Naive thymus-derived CD4-positive, alpha-beta T cell (primary cell): Measurements from ENCODE around the gene HEPH. TPM values are rescaled to one million over a fixed set of nuclear protein-coding genes. Genes with fewer than 3 reads are reported as not detected.
"Not testable (repeated sequence)": the region's sequence is repeated elsewhere in the genome, so short reads cannot be mapped to it uniquely, and the experiment has no call there.

ENCODE experiments used
- ATAC-seq: fragments of 150-1000 bp; cut with Tn5 transposase; 2 replicates; pipeline ENCODE4 v1.10.0; 2021; ENCODE audit warnings: mild to moderate bottlenecking, moderate library complexity
- CTCF ChIA-PET: fragments of 350-600 bp; sonication (Branson Sonifier 250); formaldehyde crosslinking; loops from one replicate; lab custom pipeline; 2021; ENCODE audit warnings: antibody characterized with exemption; lab: Charles Lee
- POLR2A ChIA-PET: fragments of 350-600 bp; sonication (Branson Sonifier 250); formaldehyde crosslinking; loops from one replicate; lab custom pipeline; 2021; ENCODE audit warnings: antibody characterized with exemption, inconsistent platforms; lab: Charles Lee
- DNase-seq, 9 donors: peaks; one replicate each; pipeline versions ENCODE4 v3.0.0 to v3.0.0-alpha.2; 2020 to 2022; ENCODE audit warnings: mixed read lengths in 1 of 9
- H3K27ac ChIP-seq: one replicate; pipeline ENCODE4 v1.7.0; 2013; ENCODE audit warnings: mild to moderate bottlenecking, low read depth, low read length, moderate library complexity
- H3K27me3 ChIP-seq, 2 donors: one replicate each; pipeline ENCODE4 v1.7.0; 2013; ENCODE audit warnings: low read length in 2 of 2, mild to moderate bottlenecking in 2 of 2, moderate library complexity in 2 of 2; ENCODE audit not compliant: control insufficient read depth in 2 of 2, insufficient read depth in 2 of 2
- H3K36me3 ChIP-seq, 3 experiments: 1 replicate in 2 of 3; 2 replicates in 1 of 3; pipeline ENCODE4 v1.7.0; 2013; ENCODE audit warnings: low read length in 3 of 3, mild to moderate bottlenecking in 3 of 3, moderate library complexity in 1 of 3; ENCODE audit not compliant: insufficient read depth in 3 of 3, control insufficient read depth in 2 of 3
- H3K4me1 ChIP-seq, 2 donors: one replicate each; pipeline ENCODE4 v1.7.0; 2013; ENCODE audit warnings: low read length in 2 of 2, mild to moderate bottlenecking in 2 of 2, moderate library complexity in 1 of 2; ENCODE audit not compliant: control insufficient read depth in 2 of 2, insufficient read depth in 2 of 2
- H3K4me3 ChIP-seq: 2 replicates; pipeline ENCODE4 v1.7.0; 2013; ENCODE audit warnings: mild to moderate bottlenecking, low read length
- H3K9me3 ChIP-seq, 3 experiments: 1 replicate in 2 of 3; 2 replicates in 1 of 3; pipeline ENCODE4 v1.7.0; 2013; ENCODE audit warnings: low read length in 3 of 3; ENCODE audit not compliant: control insufficient read depth in 2 of 3
- H3K27ac Mint-ChIP-seq, 9 donors: one replicate each; pipeline ENCODE4 v1.8.0; 2020 to 2022; ENCODE audit warnings: mixed read lengths in 9 of 9, mild to moderate bottlenecking in 8 of 9, moderate library complexity in 5 of 9, inconsistent platforms in 2 of 9
- H3K27me3 Mint-ChIP-seq, 5 donors: one replicate each; pipeline ENCODE4 v1.8.0; 2021 to 2022; ENCODE audit warnings: mixed read lengths in 5 of 5, mild to moderate bottlenecking in 1 of 5
- H3K36me3 Mint-ChIP-seq, 5 donors: one replicate each; pipeline ENCODE4 v1.8.0; 2020 to 2022; ENCODE audit warnings: mixed read lengths in 5 of 5, mild to moderate bottlenecking in 3 of 5, inconsistent platforms in 1 of 5
- H3K4me1 Mint-ChIP-seq, 7 donors: one replicate each; pipeline ENCODE4 v1.8.0; 2020 to 2022; ENCODE audit warnings: mixed read lengths in 7 of 7, mild to moderate bottlenecking in 3 of 7, inconsistent platforms in 1 of 7
- H3K4me3 Mint-ChIP-seq, 10 donors: one replicate each; pipeline ENCODE4 v1.8.0; 2020 to 2022; ENCODE audit warnings: mild to moderate bottlenecking in 10 of 10, mixed read lengths in 10 of 10, moderate library complexity in 6 of 10, inconsistent platforms in 2 of 10
- H3K9me3 Mint-ChIP-seq, 11 donors: one replicate each; pipeline ENCODE4 v1.8.0; 2020 to 2022; ENCODE audit warnings: mixed read lengths in 11 of 11, mild to moderate bottlenecking in 4 of 11, inconsistent platforms in 1 of 11, moderate library complexity in 1 of 11
- intact Hi-C, 2 donors: fragments of 100-400 bp; cut with micrococcal nuclease; formaldehyde crosslinking; loops; one replicate each; pipeline ENCODE4 v1.15.1; 2023
- polyA plus RNA-seq, 2 donors: library from polyadenylated mRNA; unstranded; fragments of 300-500 nt; fragmentation: Illumina TruSeq; gene quantifications; one replicate each; pipeline ENCODE4 v1.2.3, GENCODE V29; 2021
- total RNA-seq, 6 experiments: library from RNA in 5 of 6; stranded (reverse) in 5 of 6; gene quantifications; 1 replicate in 5 of 6; 2 replicates in 1 of 6; pipeline ENCODE4 v1.2.3 and lab custom pipeline; 2021 to 2026

The HEPH gene, protein sequence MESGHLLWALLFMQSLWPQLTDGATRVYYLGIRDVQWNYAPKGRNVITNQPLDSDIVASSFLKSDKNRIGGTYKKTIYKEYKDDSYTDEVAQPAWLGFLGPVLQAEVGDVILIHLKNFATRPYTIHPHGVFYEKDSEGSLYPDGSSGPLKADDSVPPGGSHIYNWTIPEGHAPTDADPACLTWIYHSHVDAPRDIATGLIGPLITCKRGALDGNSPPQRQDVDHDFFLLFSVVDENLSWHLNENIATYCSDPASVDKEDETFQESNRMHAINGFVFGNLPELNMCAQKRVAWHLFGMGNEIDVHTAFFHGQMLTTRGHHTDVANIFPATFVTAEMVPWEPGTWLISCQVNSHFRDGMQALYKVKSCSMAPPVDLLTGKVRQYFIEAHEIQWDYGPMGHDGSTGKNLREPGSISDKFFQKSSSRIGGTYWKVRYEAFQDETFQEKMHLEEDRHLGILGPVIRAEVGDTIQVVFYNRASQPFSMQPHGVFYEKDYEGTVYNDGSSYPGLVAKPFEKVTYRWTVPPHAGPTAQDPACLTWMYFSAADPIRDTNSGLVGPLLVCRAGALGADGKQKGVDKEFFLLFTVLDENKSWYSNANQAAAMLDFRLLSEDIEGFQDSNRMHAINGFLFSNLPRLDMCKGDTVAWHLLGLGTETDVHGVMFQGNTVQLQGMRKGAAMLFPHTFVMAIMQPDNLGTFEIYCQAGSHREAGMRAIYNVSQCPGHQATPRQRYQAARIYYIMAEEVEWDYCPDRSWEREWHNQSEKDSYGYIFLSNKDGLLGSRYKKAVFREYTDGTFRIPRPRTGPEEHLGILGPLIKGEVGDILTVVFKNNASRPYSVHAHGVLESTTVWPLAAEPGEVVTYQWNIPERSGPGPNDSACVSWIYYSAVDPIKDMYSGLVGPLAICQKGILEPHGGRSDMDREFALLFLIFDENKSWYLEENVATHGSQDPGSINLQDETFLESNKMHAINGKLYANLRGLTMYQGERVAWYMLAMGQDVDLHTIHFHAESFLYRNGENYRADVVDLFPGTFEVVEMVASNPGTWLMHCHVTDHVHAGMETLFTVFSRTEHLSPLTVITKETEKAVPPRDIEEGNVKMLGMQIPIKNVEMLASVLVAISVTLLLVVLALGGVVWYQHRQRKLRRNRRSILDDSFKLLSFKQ
- total RNA-seq (under 1 TPM in 2 of 5 experiments, not detected in 3; 0.19 to 0.34 TPM), polyA plus RNA-seq (under 1 TPM in 1 of 2 donors, not detected in 1; 0.17 TPM), total RNA-seq (lab: John Stamatoyannopoulos, UW) (not detected)

DNA sequence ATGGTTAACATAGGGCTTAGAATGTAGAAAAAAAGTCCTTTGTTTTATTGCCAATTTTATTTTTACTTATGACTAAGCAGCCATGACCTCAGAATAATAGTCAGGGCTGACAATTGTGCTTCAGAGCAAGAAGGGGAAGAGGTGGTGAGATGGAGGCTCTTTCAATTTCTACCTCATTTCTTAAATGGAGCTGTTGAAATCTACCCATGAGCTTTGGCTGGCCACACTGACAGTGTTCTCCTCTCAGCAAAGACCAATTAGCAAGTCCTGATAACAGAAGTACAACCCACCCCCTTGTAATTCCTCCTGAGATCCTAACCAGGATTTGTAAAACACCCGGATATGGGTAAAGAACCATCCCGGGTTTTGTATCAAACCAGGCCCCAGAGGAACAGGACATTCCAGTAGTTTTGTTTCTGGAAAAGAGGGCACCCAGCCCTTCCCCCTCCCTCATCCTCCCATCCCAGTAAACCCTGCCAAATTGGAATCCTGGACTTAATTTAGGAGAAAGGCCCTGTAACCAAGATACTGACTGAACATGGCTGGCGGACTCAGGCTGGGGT is at the start of gene HEPH:
Gene HEPH, plus strand, starts transcription at position 399 of the 563 bp plus-strand sequence. CDS start 6,324 bp downstream, outside the sequence.
- CTCF ChIA-PET = no interaction called here

DNA sequence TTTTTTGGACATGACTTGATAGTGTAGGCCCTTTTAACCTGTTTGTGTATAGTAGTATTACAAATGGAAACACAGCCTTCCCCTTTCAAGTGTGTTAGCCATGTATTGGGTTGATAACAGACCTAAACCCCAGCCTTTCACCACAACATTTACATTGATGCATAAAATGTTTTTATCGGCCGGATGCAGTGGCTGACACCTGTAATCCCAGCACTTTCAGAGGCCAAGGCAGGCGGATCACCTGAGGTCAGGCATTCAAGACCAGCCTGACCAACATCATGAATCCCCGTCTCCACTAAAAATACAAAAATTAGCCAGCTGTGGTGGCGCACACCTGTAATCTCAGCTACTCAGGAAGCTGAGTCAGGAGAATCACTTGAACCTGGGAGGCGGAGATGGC is 45.3 kb upstream of the HEPH start:
- CTCF ChIA-PET, H3K36me3 Mint-ChIP-seq, H3K27me3 Mint-ChIP-seq, POLR2A ChIA-PET, H3K36me3 ChIP-seq, H3K27ac Mint-ChIP-seq, DNase-seq, H3K4me3 ChIP-seq, ATAC-seq, H3K4me1 Mint-ChIP-seq, H3K4me1 ChIP-seq, H3K27ac ChIP-seq, intact Hi-C loops, H3K27me3 ChIP-seq, H3K4me3 Mint-ChIP-seq, H3K9me3 ChIP-seq: not testable (repeated sequence)
- H3K9me3 Mint-ChIP-seq = peaks cover 0 to 20% (median 3%) of the 10 kb centered on the region in 11 donors

More for the DNA sequence above, at the start of gene HEPH:
- ATAC-seq (no peak), DNase-seq (no peak)
- Histone ChIP-seq H3K27me3 (no peaks in the 10 kb centered on the region), H3K4me1 (no peaks in the 10 kb centered on the region), H3K27ac (no peak within 1 kb of the TSS), H3K4me3 (no peak within 1 kb of the TSS), H3K9me3 (no peaks in the 10 kb centered on the region), H3K36me3 (no peaks in the 10 kb centered on the region)
- POLR2A ChIA-PET = no interaction called here
- intact Hi-C loops = no loop called here
- Mint-ChIP-seq H3K27ac (no peak within 1 kb of the TSS), H3K36me3 (no peaks in the 10 kb centered on the region), H3K27me3 (no peaks in the 10 kb centered on the region), H3K4me3 (no peak within 1 kb of the TSS), H3K9me3 (peaks cover 0 to 1% (median 0%) of the 10 kb centered on the region in 11 donors), H3K4me1 (peaks cover 0 to 2% (median 0%) of the 10 kb centered on the region in 7 donors)

DNA sequence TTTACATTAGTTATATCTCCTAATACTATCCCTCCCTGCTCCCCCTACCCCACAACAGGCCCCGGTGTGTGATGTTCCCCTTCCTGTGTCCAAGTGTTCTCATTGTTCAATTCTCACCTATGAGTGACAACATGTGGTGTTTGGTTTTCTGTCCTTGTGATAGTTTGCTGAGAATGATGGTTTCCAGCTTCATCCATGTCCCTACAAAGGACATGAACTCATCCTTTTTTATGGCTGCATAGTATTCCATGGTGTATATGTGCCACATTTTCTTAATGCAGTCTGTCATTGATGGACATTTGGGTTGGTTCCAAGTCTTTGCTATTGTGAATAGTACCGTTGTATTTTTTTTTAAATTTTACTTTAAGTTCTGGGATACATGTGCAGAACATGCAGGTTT is 42.7 kb upstream of the HEPH start:
- H3K36me3 ChIP-seq, intact Hi-C loops, H3K9me3 ChIP-seq, H3K27me3 Mint-ChIP-seq, POLR2A ChIA-PET, H3K4me3 ChIP-seq, H3K36me3 Mint-ChIP-seq, H3K27me3 ChIP-seq, ATAC-seq, H3K27ac Mint-ChIP-seq, H3K4me1 ChIP-seq, CTCF ChIA-PET, H3K27ac ChIP-seq, H3K4me1 Mint-ChIP-seq, H3K4me3 Mint-ChIP-seq, DNase-seq: not testable (repeated sequence)
- H3K9me3 Mint-ChIP-seq = peaks cover 0 to 30% (median 12%) of the 10 kb centered on the region in 11 donors

DNA sequence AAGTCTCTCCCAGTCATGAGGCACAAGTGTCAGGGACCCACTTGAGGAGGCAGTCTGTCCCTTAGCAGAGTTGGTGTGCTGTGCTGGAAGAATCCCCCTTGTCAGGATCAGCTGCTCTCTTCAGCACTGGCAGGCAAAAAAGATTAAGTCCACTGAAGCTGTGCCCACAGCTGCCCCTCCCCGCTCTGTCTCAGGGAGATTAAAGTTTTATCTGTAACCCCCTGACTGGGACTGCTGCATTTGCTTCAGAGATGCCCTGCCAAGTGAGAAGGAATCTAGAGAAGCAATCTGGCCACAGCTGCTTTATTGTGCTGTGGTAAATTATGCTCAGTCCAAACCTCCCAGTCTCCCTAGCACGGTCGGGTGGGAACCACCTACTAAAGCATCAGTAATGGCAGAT is 37.4 kb upstream of the HEPH start:
- intact Hi-C loops = no loop called here
- no peak for DNase-seq
- ATAC-seq = no peak

DNA sequence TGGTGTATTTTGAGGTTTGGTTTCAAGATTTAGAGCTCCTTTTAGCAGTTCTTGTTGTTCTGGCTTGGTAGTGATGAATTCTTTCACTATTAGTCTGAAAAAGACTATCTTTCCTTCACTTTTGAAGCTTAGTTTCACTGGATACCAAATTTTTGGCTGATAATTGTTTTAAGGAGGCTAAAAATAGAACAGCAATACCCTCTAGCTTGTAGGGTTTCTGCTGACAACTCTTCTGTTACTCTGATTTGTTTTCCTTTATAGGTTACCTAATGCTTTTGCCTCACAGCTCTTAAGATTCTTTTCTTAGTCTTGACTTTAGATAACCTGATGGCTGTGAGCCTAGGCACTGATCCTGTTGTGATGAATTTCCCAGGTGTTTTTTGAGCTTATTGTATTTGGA is 33.6 kb upstream of the HEPH start:
- Mint-ChIP-seq H3K9me3 (peaks cover 0 to 5% (median 0%) of the 10 kb centered on the region in 11 donors), H3K27me3 (peaks cover 0 to 3% (median 0%) of the 10 kb centered on the region in 5 donors), H3K4me3 (no peak overlapping the region), H3K27ac (no peak overlapping the region), H3K36me3 (no peaks in the 10 kb centered on the region), H3K4me1 (no peaks in the 10 kb centered on the region)
- H3K4me1 ChIP-seq = no peaks in the 10 kb centered on the region
- no peaks in the 10 kb centered on the region for H3K27me3 ChIP-seq
- ATAC-seq = no peak
- CTCF ChIA-PET = no interaction called here
- H3K9me3 ChIP-seq = no peaks in the 10 kb centered on the region
- H3K36me3 ChIP-seq = no peaks in the 10 kb centered on the region
- H3K4me3 ChIP-seq = no peak overlapping the region
- DNase-seq = no peak
- H3K27ac ChIP-seq = no peak overlapping the region
- POLR2A ChIA-PET = no interaction called here
- intact Hi-C loops = no loop called here

More for the DNA sequence above, 37.4 kb upstream of the HEPH start:
- Histone ChIP-seq H3K27me3 (no peaks in the 10 kb centered on the region), H3K36me3 (no peaks in the 10 kb centered on the region), H3K9me3 (no peaks in the 10 kb centered on the region), H3K27ac (no peak overlapping the region), H3K4me1 (no peaks in the 10 kb centered on the region), H3K4me3 (no peak overlapping the region)
- Mint-ChIP-seq H3K27ac (no peak overlapping the region), H3K9me3 (peaks cover 0 to 26% (median 12%) of the 10 kb centered on the region in 11 donors), H3K4me3 (no peak overlapping the region), H3K27me3 (no peaks in the 10 kb centered on the region), H3K4me1 (no peaks in the 10 kb centered on the region), H3K36me3 (peaks cover 0 to 6% (median 0%) of the 10 kb centered on the region in 5 donors)
- ChIA-PET POLR2A (no interaction called here), CTCF (no interaction called here)

DNA sequence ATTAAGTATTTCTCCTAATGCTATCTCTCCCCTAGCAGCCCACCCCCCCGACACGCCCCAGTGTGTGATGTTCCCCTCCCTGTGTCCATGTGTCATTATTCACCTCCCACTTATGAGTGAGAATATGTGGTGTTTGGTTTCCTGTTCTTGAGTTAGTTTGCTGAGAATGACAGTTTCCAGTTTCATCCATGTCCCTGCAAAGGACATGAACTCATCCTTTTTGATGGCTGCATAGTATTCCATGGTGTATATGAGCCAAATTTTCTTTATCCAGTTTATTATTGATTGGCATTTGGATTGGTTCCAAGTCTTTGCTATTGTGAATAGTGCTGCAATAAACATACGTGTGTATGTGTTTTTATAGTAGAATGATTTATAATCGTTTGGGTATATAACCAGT is 28.8 kb upstream of the HEPH start:
- H3K27ac Mint-ChIP-seq, POLR2A ChIA-PET, H3K27ac ChIP-seq, H3K4me3 Mint-ChIP-seq, H3K4me1 ChIP-seq, H3K9me3 ChIP-seq, H3K4me3 ChIP-seq, H3K27me3 ChIP-seq, H3K36me3 ChIP-seq, CTCF ChIA-PET, intact Hi-C loops, DNase-seq, H3K27me3 Mint-ChIP-seq, H3K36me3 Mint-ChIP-seq, ATAC-seq, H3K9me3 Mint-ChIP-seq, H3K4me1 Mint-ChIP-seq: not testable (repeated sequence)
